Osteocyte (in vitro differentiated cells): ENCODE measurements around the gene DTWD1. TPM values are rescaled to one million over a fixed set of nuclear protein-coding genes. Genes with fewer than 3 reads are reported as not detected.

ENCODE experiments used
- DNase-seq: peaks from one replicate; pipeline ENCODE4 v3.0.0; 2021; ENCODE audit warnings: mixed read lengths; ENCODE audit not compliant: unreplicated experiment; ENCODE audit errors: extremely low spot score
- H3K27ac Mint-ChIP-seq: one replicate; pipeline ENCODE4 v1.8.0; 2021; ENCODE audit warnings: mild to moderate bottlenecking, mixed read lengths; ENCODE audit not compliant: unreplicated experiment
- H3K27me3 Mint-ChIP-seq: one replicate; pipeline ENCODE4 v1.8.0; 2021; ENCODE audit warnings: mixed read lengths; ENCODE audit not compliant: unreplicated experiment
- H3K36me3 Mint-ChIP-seq: one replicate; pipeline ENCODE4 v1.8.0; 2021; ENCODE audit warnings: mixed read lengths; ENCODE audit not compliant: unreplicated experiment
- H3K4me1 Mint-ChIP-seq: one replicate; pipeline ENCODE4 v1.8.0; 2021; ENCODE audit warnings: mixed read lengths; ENCODE audit not compliant: unreplicated experiment
- H3K4me3 Mint-ChIP-seq: one replicate; pipeline ENCODE4 v1.8.0; 2021; ENCODE audit warnings: mild to moderate bottlenecking, moderate library complexity, mixed read lengths; ENCODE audit not compliant: unreplicated experiment
- H3K9me3 Mint-ChIP-seq: one replicate; pipeline ENCODE4 v1.8.0; 2021; ENCODE audit warnings: mixed read lengths; ENCODE audit not compliant: unreplicated experiment
- total RNA-seq: library from RNA; stranded (reverse); gene quantifications from 2 replicates; pipeline ENCODE4 v1.2.1, GENCODE V29; 2021
- TF ChIP-seq, protein P1 (sequence below): fragments of 200-600 bp; sonication (generic); IDR thresholded peaks from 2 replicates; pipeline ENCODE4 v1.5.0; 2021; ENCODE audit warnings: antibody characterized with exemption, mild to moderate bottlenecking, moderate library complexity

DTWD1 gene
- total RNA-seq, 1 donor from 2014 or later: 19.2 TPM

- peaks cover 9% of the 10 kb centered on the region for H3K9me3 Mint-ChIP-seq
- peak overlapping the region; percentile 96 for H3K27ac Mint-ChIP-seq
- peaks cover 40% of the 10 kb centered on the region for H3K4me1 Mint-ChIP-seq
- TF ChIP-seq, protein P1, sequence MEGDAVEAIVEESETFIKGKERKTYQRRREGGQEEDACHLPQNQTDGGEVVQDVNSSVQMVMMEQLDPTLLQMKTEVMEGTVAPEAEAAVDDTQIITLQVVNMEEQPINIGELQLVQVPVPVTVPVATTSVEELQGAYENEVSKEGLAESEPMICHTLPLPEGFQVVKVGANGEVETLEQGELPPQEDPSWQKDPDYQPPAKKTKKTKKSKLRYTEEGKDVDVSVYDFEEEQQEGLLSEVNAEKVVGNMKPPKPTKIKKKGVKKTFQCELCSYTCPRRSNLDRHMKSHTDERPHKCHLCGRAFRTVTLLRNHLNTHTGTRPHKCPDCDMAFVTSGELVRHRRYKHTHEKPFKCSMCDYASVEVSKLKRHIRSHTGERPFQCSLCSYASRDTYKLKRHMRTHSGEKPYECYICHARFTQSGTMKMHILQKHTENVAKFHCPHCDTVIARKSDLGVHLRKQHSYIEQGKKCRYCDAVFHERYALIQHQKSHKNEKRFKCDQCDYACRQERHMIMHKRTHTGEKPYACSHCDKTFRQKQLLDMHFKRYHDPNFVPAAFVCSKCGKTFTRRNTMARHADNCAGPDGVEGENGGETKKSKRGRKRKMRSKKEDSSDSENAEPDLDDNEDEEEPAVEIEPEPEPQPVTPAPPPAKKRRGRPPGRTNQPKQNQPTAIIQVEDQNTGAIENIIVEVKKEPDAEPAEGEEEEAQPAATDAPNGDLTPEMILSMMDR: no peak
- no peak for DNase-seq
- H3K36me3 Mint-ChIP-seq: peaks cover 7% of the 10 kb centered on the region
- peak overlapping the region; percentile 93 for H3K4me3 Mint-ChIP-seq
- H3K27me3 Mint-ChIP-seq: no peaks in the 10 kb centered on the region
Observed at GRCh38 chr15:49620199-49620598, 649 bp upstream of the DTWD1 start.

- peak overlapping the region; percentile 96 for H3K27ac Mint-ChIP-seq
- TF ChIP-seq, protein P1: no peak
- peaks cover 5% of the 10 kb centered on the region for H3K9me3 Mint-ChIP-seq
- no peak for DNase-seq
- H3K4me3 Mint-ChIP-seq: peak overlapping the region; percentile 93
- H3K4me1 Mint-ChIP-seq: peaks cover 40% of the 10 kb centered on the region
- peaks cover 12% of the 10 kb centered on the region for H3K36me3 Mint-ChIP-seq
- no peaks in the 10 kb centered on the region for H3K27me3 Mint-ChIP-seq
Observed at GRCh38 chr15:49621401-49621811, 558 bp downstream of the DTWD1 start.

DNA sequence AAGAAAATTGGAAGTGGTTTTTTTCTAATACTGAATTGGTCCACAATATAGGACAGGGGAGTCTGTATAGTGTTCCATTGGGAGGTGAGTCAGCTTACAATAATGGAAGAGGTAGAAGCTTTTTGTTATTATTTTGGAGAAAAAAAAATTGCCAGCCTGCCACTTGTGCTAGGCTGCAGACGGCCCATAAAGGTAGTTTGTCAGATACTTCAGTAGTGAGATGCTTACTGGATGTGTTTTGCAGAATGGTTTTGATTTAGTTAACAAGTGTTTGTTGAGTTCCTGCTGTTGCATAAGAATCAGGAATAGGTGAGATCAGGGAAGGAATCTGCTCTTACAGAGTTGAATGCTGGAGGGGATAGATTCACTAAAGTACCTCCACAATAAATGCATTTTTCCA, 1.0 kb downstream of the DTWD1 start:
- Mint-ChIP-seq H3K27me3 (no peaks in the 10 kb centered on the region), H3K36me3 (peaks cover 12% of the 10 kb centered on the region), H3K9me3 (peaks cover 5% of the 10 kb centered on the region), H3K27ac (peak overlapping the region; percentile 96), H3K4me3 (peak overlapping the region; percentile 93), H3K4me1 (peaks cover 44% of the 10 kb centered on the region)
- DNase-seq: no peak
- TF ChIP-seq, protein P1: no peak

GRCh38 chr15:49622561-49622960, 1.7 kb downstream of the DTWD1 start:
- Mint-ChIP-seq H3K4me1 (peaks cover 49% of the 10 kb centered on the region), H3K27ac (no peak overlapping the region), H3K9me3 (no peaks in the 10 kb centered on the region), H3K36me3 (peaks cover 12% of the 10 kb centered on the region), H3K4me3 (peak overlapping the region; percentile 52), H3K27me3 (no peaks in the 10 kb centered on the region)
- TF ChIP-seq, protein P1: peak; percentile 26
- no peak for DNase-seq

GRCh38 chr15:49624056-49624455, 3.2 kb downstream of the DTWD1 start:
- peaks cover 58% of the 10 kb centered on the region for H3K4me1 Mint-ChIP-seq
- H3K9me3 Mint-ChIP-seq: no peaks in the 10 kb centered on the region
- no peak for DNase-seq
- H3K4me3 Mint-ChIP-seq: peak overlapping the region; percentile 55
- H3K27me3 Mint-ChIP-seq: no peaks in the 10 kb centered on the region
- peaks cover 14% of the 10 kb centered on the region for H3K36me3 Mint-ChIP-seq
- H3K27ac Mint-ChIP-seq: peak overlapping the region; percentile 85
- TF ChIP-seq, protein P1: no peak
